ENCODE measurements around the gene DLK2.

Gene DLK2

DNA sequence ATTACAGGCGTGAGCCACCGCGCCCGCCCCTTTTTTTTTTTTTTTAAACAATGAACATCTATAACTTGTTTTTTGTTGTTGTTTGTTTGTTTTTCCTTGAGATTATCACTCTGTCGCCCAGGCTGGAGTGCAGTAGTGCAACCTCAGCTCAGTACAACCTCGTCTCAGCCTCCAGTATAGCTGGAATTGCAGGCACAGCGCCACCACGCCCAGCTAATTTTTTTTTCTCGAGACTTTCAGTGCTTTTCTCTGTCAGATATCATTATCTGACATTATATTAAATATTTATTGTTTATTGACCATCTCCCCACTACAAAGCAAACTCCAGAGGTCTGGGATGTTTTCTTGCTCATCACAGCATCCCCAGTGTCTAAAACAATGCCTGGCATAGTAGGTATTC, 2.3 kb upstream of the DLK2 start:
- TF ChIP-seq EZH2phosphoT487 (conservative IDR thresholded peaks at IDR 0.05; ENCODE audit: low read length), result no peak
- TF ChIP-seq, protein P1, sequence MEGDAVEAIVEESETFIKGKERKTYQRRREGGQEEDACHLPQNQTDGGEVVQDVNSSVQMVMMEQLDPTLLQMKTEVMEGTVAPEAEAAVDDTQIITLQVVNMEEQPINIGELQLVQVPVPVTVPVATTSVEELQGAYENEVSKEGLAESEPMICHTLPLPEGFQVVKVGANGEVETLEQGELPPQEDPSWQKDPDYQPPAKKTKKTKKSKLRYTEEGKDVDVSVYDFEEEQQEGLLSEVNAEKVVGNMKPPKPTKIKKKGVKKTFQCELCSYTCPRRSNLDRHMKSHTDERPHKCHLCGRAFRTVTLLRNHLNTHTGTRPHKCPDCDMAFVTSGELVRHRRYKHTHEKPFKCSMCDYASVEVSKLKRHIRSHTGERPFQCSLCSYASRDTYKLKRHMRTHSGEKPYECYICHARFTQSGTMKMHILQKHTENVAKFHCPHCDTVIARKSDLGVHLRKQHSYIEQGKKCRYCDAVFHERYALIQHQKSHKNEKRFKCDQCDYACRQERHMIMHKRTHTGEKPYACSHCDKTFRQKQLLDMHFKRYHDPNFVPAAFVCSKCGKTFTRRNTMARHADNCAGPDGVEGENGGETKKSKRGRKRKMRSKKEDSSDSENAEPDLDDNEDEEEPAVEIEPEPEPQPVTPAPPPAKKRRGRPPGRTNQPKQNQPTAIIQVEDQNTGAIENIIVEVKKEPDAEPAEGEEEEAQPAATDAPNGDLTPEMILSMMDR (IDR thresholded peaks at IDR 0.05; ENCODE audit: insufficient read depth, low read length, poor library complexity, severe bottlenecking), result no peak
- no peak overlapping the region for H3K4me3 ChIP-seq (ENCODE audit: insufficient read depth, low read length, poor library complexity, severe bottlenecking)
- no peaks in the 10 kb centered on the region for H3K9me3 ChIP-seq (ENCODE audit: insufficient read depth, low read length)
- no peaks in the 10 kb centered on the region for H3K27me3 ChIP-seq (ENCODE audit: low read length)
- H3K4me2 ChIP-seq (ENCODE audit: low read depth, low read length, poor library complexity, severe bottlenecking), result no peak overlapping the region
- H2AFZ ChIP-seq (ENCODE audit: low read depth, low read length, severe bottlenecking), result no peak overlapping the region
- H3K79me2 ChIP-seq (ENCODE audit: insufficient read depth, low read length), result no peaks in the 10 kb centered on the region
- no peaks in the 10 kb centered on the region for H4K20me1 ChIP-seq (ENCODE audit: low read depth, low read length)
- no peaks in the 10 kb centered on the region for H3K9me2 ChIP-seq (replicated peaks; ENCODE audit: insufficient read depth, low read length)
- H3K36me3 ChIP-seq (ENCODE audit: low read length), result no peaks in the 10 kb centered on the region
- no peak overlapping the region for H3K9ac ChIP-seq (ENCODE audit: low read length)
- peaks cover 24% of the 10 kb centered on the region for H3F3A ChIP-seq (ENCODE audit: insufficient read depth)
- H3K27ac ChIP-seq (ENCODE audit: low read depth, low read length), result no peak overlapping the region

DNA sequence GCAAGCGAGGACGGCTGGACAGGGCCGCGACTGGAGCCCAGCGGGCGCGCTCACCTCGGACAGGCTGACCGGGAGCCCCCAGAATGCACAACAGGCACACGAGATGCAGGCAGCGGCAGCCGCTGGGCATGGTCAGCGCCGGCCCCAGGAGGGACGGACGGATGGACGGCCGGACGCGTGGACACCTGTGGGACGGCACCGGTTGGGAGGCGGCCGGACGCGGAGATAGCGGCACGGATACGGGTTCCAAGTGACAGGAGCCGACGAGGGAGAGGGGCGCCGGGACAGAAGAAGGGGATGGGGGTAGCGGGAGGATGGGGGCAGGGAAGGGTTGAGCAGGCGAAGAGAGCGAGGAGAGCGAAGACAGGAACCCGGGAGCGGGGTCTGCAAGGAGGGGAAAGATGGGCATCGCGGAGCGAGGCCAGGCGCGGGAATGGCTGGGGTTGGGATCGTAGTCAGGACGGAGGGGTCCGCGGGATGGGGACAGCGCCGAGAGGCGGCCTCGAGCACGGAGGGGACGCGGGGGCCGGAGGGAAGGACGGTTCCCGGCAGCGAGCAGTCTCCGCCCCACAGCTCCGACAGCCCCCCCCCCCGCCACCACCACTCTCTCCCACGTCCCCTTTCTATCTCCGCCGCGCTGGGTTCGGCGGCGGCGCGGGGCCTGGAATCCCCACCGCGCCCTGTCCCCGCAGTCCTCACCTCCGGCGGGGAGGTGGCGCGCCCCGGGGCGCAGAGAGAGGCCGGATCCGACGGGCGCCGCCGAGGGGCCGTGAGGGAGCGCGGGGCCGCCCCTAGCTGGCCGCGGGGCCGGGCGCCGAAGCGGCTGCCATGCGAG, 435 bp downstream of the DLK2 start:
- Histone ChIP-seq H3K9me2 (replicated peaks; ENCODE audit: insufficient read depth, low read length) (no peaks in the 10 kb centered on the region), H3K9ac (ENCODE audit: low read length) (peak overlapping the region; percentile 60), H2AFZ (ENCODE audit: low read depth, low read length, severe bottlenecking) (peak overlapping the region; percentile 29), H3K4me3 (ENCODE audit: insufficient read depth, low read length, poor library complexity, severe bottlenecking) (peak overlapping the region; percentile 58), H3K4me2 (ENCODE audit: low read depth, low read length, poor library complexity, severe bottlenecking) (peak overlapping the region; percentile 70), H3K27ac (ENCODE audit: low read depth, low read length) (peak overlapping the region; percentile 16; the same call in 1 of the 2 replicates), H3K79me2 (ENCODE audit: insufficient read depth, low read length) (no peaks in the 10 kb centered on the region), H3K9me3 (ENCODE audit: insufficient read depth, low read length) (no peaks in the 10 kb centered on the region), H3K27me3 (ENCODE audit: low read length) (no peaks in the 10 kb centered on the region), H3F3A (ENCODE audit: insufficient read depth) (peaks cover 21% of the 10 kb centered on the region), H3K36me3 (ENCODE audit: low read length) (0 out of 2 replicates have a peak, but pooled peaks cover 3% of the 10 kb centered on the region), H4K20me1 (ENCODE audit: low read depth, low read length) (no peaks in the 10 kb centered on the region)
- no peak for TF ChIP-seq EZH2phosphoT487 (conservative IDR thresholded peaks at IDR 0.05; ENCODE audit: low read length)
- TF ChIP-seq, protein P1 (IDR thresholded peaks at IDR 0.05; ENCODE audit: insufficient read depth, low read length, poor library complexity, severe bottlenecking), result peak; percentile 47

DNA sequence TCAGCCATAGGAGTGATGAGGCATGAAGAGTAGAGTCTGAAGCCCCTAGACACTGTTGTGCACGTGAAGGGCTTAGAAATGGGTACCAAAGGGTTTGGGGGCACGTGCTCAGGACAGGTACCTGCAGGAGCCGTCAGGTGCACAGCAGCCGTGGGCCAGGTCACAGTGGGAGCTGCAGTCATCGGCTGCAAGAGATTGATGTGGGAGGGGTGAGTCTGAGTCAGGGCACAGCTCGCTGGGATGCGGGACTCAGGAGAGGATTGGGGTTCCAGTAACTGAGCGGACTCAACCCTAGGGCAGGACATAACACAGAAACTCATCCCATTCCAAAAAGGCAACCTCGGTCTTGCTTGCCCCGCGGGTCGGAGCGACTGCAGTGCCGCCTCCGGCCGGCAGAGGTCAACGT, 1.1 kb downstream of the DLK2 start:
- Histone ChIP-seq H3K9me2 (replicated peaks; ENCODE audit: insufficient read depth, low read length) (no peaks in the 10 kb centered on the region), H3K27ac (ENCODE audit: low read depth, low read length) (no peak overlapping the region), H4K20me1 (ENCODE audit: low read depth, low read length) (no peaks in the 10 kb centered on the region), H3F3A (ENCODE audit: insufficient read depth) (peaks cover 18% of the 10 kb centered on the region), H3K9ac (ENCODE audit: low read length) (peak overlapping the region; percentile 60), H3K4me2 (ENCODE audit: low read depth, low read length, poor library complexity, severe bottlenecking) (peak overlapping the region; percentile 70), H3K9me3 (ENCODE audit: insufficient read depth, low read length) (no peaks in the 10 kb centered on the region), H3K79me2 (ENCODE audit: insufficient read depth, low read length) (no peaks in the 10 kb centered on the region), H3K27me3 (ENCODE audit: low read length) (no peaks in the 10 kb centered on the region), H3K36me3 (ENCODE audit: low read length) (0 out of 2 replicates have a peak, but pooled peaks cover 3% of the 10 kb centered on the region), H2AFZ (ENCODE audit: low read depth, low read length, severe bottlenecking) (no peak overlapping the region), H3K4me3 (ENCODE audit: insufficient read depth, low read length, poor library complexity, severe bottlenecking) (peak overlapping the region; percentile 58)
- no peak for TF ChIP-seq EZH2phosphoT487 (conservative IDR thresholded peaks at IDR 0.05; ENCODE audit: low read length)
- TF ChIP-seq, protein P1 (IDR thresholded peaks at IDR 0.05; ENCODE audit: insufficient read depth, low read length, poor library complexity, severe bottlenecking), result peak; percentile 99
